Measurements from ENCODE around the gene SH3GL3.

The SH3GL3 gene

GRCh38 chr15:83656192-83656591, 209.1 kb downstream of the SH3GL3 start:
- H3K4me3 ChIP-seq (ENCODE audit: low read depth, low read length), result no peak overlapping the region
- CTCF ChIA-PET, result no interaction called here
- TF ChIP-seq, protein P1, sequence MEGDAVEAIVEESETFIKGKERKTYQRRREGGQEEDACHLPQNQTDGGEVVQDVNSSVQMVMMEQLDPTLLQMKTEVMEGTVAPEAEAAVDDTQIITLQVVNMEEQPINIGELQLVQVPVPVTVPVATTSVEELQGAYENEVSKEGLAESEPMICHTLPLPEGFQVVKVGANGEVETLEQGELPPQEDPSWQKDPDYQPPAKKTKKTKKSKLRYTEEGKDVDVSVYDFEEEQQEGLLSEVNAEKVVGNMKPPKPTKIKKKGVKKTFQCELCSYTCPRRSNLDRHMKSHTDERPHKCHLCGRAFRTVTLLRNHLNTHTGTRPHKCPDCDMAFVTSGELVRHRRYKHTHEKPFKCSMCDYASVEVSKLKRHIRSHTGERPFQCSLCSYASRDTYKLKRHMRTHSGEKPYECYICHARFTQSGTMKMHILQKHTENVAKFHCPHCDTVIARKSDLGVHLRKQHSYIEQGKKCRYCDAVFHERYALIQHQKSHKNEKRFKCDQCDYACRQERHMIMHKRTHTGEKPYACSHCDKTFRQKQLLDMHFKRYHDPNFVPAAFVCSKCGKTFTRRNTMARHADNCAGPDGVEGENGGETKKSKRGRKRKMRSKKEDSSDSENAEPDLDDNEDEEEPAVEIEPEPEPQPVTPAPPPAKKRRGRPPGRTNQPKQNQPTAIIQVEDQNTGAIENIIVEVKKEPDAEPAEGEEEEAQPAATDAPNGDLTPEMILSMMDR (IDR thresholded peaks at IDR 0.05; ENCODE audit: insufficient read depth, low read length, missing control alignments), result no peak
- no peak for DNase-seq (ENCODE audit: low read depth, low spot score)
- POLR2A ChIA-PET, result no interaction called here

DNA sequence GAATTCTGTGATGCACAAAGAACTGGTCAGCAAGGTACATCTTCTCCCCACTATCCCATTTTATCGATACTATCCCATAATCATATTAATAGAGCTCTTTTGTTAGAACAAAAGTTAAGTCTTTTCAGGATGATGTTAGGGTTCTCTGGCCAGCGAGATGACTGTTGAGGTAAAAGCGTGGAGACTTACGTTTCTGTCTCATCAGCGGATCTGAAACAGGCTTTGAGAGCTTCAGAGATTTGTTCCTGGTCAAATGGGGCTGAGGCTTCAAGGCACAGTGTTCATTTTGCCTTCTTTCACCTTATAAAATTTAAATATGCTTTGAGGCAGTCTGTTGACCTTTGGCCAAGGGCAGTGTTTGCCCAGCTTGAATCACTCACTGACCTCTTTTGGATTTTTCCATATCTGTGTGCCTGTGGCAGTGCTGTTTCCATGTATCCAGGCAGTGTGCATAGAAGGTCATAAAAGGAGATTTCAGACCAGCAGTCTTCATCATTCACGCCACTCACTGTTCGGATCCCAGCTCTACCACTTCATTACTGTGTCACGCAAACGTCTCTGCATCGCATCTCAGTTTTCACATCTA, 209.9 kb downstream of the SH3GL3 start:
- DNase-seq (ENCODE audit: low read depth, low spot score), result no peak
- ChIA-PET CTCF (interaction anchor here (1.5 kb wide), 1 partner anchor 11 kb away, joined by 3 read pairs; no protein-coding TSS in a partner anchor), POLR2A (no interaction called here)
- TF ChIP-seq, protein P1 (IDR thresholded peaks at IDR 0.05; ENCODE audit: insufficient read depth, low read length, missing control alignments), result no peak
- H3K4me3 ChIP-seq (ENCODE audit: low read depth, low read length), result no peak overlapping the region

DNA sequence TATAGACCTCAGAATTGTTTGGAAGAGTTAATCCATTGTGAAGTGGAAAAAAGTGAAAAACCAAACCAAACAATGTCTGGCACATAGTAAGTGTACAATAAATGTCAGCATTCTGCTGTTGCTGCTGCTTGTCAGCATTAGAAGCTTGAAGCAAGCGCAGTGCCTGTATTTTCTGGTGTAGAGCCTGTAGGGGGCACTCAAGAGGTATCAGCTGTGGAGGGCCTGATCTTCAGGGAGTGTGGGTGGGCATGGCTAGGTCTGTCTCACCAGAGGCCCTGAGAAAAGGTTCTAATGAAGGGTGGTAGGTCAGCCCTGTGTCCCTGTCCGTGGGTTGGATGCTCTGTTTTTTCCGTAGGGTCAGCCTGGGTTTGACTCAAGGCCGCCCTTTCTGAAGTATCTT, 210.4 kb downstream of the SH3GL3 start:
- DNase-seq (ENCODE audit: low read depth, low spot score), result no peak
- TF ChIP-seq, protein P1 (IDR thresholded peaks at IDR 0.05; ENCODE audit: insufficient read depth, low read length, missing control alignments), result no peak
- H3K4me3 ChIP-seq (ENCODE audit: low read depth, low read length), result no peak overlapping the region
- POLR2A ChIA-PET, result no interaction called here
- CTCF ChIA-PET, result interaction anchor here (1.5 kb wide), 1 partner anchor 11 kb away, joined by 3 read pairs; no protein-coding TSS in a partner anchor

DNA sequence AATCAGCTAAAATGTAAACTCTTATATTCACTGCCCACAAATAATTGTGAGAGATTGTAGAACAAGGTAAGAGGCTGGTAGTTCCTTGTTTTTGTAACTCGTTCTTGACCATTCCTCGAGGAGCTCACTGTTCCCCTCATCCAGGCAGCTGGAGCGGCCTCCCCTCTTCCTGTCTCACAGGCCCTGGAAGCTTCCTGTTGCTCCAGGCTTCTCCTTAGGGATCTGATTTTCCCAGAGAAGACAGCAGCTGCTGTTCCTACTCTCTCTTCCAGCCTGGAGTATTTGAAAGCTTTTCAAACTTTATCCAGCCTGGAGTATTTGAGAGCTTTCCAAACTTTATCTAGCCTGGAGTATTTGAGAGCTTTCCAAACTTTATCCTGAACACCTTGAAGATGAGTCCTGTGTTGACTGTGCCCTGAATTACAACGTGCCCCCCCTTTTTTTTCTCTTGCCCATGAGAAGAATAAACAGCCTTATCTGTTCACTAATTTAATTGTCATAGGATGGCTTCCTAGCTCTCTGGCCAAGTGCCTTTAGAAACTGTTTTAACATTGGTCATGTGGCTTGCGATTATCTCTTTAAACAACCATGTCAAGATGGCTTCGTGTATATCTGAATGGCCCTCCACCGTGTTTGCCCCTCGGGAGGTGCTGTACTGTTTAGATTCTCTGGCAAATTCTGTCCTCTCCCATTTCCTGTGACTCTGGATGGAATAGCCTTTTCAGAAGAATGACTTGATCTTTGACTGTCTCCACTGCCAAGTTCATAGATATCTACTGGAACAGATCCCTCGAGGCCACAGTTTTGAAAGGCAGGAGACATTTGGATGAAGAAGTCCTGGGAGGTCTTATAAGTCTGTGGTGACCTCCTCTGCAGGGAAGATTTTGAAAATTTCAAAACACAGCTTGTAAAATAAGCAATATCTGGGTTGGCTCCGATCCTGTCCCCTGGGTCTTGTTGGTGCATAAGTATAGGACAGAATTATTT, 211.6 kb downstream of the SH3GL3 start:
- POLR2A ChIA-PET, result no interaction called here
- no peak for DNase-seq (ENCODE audit: low read depth, low spot score)
- no peak overlapping the region for H3K4me3 ChIP-seq (ENCODE audit: low read depth, low read length)
- TF ChIP-seq, protein P1 (IDR thresholded peaks at IDR 0.05; ENCODE audit: insufficient read depth, low read length, missing control alignments), result no peak
- CTCF ChIA-PET, result no interaction called here

DNA sequence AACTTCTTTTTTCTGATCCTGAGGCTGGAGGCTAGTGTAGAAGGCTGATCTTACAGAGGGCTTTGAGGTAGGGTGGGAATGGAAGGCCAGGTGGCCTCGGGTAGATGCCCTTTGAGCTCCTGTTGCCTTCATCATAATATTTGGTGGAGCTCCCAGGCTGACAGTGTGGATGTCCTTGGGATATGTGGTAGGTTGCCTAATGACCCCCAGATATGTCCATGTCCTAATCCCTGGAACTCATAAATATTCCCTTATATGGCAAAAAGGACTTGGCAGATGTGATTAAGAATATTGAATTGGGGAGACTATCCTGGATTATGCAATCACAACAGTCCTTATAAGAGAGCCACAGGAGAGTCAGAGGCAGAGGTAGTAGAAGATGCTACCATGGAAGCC, 212.3 kb downstream of the SH3GL3 start:
- no peak for DNase-seq (ENCODE audit: low read depth, low spot score)
- no peak overlapping the region for H3K4me3 ChIP-seq (ENCODE audit: low read depth, low read length)
- CTCF ChIA-PET, result no interaction called here
- POLR2A ChIA-PET, result no interaction called here
- TF ChIP-seq, protein P1 (IDR thresholded peaks at IDR 0.05; ENCODE audit: insufficient read depth, low read length, missing control alignments), result no peak

DNA sequence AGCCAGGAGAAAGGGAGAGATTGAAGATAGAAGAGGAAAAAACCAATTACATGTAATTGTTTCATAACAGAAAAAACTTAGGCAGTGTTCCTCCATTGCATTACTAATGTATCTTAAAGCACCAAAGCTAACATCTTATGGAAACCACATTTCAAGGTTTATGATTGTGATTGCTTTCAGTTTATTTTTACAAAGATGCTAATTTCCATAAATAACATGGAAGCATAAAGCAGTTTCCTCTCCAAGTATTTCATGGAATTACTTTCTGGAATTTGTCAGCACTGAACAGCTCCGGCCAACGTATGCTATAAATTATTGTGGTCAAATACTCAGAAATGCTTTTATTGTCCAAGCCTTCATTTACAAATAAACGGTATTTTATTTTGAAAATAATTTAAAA, 218.3 kb downstream of the SH3GL3 start:
- ChIA-PET CTCF (no interaction called here), POLR2A (no interaction called here)
- H3K4me3 ChIP-seq (ENCODE audit: low read depth, low read length), result no peak overlapping the region
- no peak for DNase-seq (ENCODE audit: low read depth, low spot score)
- TF ChIP-seq, protein P1 (IDR thresholded peaks at IDR 0.05; ENCODE audit: insufficient read depth, low read length, missing control alignments), result no peak
